Islet precursor cell (in vitro differentiated cells): ENCODE results near the gene ZNF205.
"Not testable (repeated sequence)": the region's sequence is repeated elsewhere in the genome, so short reads cannot be mapped to it uniquely, and the experiment has no call there.

Source experiments
- DNase-seq: peaks from one replicate; pipeline ENCODE4 v3.0.0-alpha.2; 2018

The ZNF205 gene

DNA sequence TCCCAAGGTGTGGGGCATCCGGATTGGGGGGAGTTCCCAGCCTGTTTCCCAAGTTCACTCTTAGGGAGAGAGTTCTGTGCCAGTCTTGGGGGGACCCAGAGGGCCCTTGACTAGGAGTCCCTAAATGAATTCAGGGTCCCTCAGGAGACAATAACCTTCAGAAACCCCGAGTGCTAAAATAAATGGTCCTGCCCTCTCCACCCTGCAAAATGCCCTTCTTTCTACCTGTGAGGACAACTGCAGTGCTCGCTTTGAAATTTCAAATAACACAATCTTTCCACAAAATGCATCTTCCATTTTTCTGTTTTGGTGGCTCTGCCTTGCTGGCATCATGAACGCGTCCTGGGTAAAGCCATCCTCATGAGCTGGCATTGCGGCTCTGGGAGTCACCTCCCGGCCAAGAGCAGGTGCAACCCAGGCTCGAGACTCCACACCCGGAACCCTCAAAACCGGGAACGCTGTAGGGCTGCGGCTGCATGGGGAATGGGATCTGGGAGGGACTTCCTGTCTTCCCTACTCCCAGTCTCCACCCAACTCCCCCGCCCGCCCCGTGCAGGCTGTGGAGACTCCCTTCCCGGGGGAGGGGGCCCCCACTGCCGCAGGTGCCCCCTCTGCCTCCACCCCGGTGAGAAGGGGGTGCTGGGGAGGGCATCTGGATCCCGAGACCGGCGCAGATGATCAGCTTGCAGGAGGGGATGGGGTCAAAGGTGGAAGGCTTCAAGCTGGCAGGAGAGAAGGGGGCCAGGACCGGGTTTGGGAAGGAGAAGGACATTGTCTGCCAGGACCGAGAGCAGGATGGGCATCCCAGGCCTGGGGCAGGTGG is at the start of gene ZNF205:
ZNF205 (plus strand) TSS at position 529 of the 823 bp plus-strand sequence. CDS start 845 bp downstream, outside the sequence.
- DNase-seq, result peak; percentile 88

DNA sequence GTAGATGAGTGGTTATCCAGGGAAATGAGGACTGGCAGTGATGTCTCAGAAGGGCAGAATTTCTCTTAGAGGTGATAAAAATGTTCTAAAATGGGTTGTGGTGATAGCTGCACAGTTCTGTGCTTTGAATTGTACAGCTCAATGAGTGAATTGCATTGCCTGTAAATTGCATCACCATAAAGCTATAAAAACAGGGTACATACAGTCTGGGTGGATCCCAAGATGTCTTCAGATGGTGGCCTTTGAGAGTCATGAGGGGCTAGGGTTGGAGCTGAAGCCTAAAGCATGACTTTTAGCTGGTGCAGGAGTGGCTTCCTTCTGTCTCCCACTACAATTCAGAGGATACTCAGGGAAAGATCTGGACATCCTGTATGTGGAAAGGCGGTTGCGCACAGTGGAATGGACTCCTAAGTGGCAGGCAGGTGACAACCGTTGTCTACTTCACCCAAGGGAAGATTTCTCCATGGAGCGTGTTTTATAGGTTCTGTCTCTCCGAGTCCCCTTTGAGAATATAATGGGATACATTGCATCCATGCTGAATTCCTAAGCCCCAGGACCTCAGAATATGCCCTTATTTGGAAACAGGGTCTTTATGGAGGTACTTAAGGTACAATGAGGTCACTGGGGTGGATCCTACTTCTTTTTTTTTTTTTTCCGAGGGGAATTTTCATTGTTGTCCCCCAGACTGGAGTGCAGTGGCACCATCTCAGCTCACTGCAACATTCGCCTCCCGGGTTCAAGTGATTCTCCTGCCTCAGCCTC is 48.6 kb upstream of the ZNF205 start:
- DNase-seq, result no peak

DNA sequence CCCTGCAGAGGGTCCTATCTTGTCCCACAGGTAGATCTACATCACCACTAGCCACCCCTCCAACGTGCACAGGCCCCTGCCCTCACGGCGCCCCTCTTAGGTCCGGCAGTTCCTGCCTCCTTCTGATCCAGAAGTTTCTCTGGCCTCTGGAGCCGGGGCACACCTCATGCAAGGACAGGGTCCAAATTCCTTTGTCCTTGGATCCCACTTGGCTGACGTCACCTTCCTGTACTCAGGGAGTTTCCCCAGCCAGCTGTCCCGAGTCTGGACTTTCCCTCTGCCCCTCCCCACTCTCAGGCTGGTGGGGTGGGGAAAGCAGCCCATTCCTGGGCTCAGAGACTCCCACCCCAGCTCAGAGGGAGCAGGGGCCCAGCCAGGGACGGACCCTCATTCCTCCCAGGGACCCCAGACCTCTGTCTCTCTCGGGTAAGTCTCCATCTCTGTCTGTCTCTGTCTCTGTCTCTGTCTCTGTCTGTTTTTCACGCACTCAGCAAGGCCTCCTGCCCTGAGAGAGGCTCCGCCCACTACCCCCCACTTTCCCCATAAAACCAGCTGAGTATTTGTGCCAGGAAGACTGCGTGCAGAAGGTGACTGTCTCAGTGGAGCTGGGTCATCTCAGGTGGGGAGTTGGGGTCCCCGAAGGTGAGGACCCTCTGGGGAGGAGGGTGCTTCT is 47.2 kb upstream of the ZNF205 start, which contains the start of gene IL32:
IL32 (plus strand) TSS at position 572 of the 673 bp plus-strand sequence. CDS start 172 bp downstream, outside the sequence.
- DNase-seq, result no peak

- DNase-seq, result no peak
Observed at GRCh38 chr16:3065742-3066439, 46.5 kb upstream of the ZNF205 start.

DNA sequence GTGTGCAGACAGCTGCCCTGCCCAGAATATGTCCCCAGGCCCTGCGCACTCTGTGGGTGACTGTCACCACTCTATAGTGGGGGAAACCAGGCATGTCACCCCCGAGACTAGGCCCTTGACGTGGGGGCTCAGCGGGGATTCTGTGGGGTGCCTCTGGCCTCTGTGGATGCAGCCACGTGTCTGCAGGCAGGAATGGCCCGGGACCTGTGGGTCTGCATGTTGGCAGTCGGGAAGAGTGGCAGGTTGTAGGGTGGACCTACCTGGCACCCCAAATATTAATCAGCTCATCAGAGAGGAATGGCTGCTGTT is 46.0 kb upstream of the ZNF205 start:
- DNase-seq, result no peak

- no peak for DNase-seq
Observed at GRCh38 chr16:3068487-3068886, 43.9 kb upstream of the ZNF205 start.

- DNase-seq, result not testable (repeated sequence)
Observed at GRCh38 chr16:3069146-3069545, 43.2 kb upstream of the ZNF205 start.

DNA sequence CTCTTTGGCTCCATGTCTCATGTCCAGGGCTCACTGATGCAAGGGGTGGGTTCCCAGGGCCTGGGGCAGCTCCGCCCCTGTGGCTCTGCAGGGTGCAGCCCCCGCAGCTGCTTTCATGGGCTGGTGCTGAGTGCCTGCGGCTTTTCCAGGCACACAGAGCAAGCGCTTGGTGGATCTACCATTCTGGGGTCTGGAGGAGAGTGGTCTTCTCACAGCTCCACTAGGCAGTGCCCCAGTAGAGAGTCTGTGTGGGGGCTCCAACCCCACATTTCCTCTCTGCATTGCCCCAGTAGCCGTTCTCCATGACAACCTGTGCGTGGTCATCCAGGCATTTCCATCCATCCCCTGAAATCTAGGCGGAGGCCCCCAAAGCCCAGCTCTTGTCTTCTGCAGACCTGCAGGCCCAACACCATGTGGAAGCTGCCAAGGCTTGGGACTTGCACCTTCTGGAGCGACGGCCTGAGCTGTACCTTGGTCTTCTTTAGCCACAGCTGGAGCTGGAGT is 41.7 kb upstream of the ZNF205 start:
- no peak for DNase-seq

DNA sequence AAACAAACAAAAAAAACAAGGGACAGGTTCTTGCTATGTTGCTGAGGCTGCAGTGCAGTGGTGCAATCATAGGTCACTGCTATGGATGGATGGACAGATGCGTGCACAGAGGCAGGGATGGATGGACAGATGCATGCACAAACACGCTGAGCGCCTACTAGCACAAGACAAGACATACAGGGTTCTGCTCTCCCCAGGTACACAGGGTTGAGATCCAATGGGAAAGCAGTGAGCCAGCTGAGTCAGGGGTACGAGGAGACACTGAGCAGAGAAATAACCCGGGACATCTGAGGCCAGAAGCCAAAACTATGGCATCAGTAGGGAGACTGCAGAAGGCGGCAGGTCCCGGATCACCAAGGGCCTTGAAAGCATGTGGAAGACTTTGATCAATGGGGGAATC is 40.7 kb upstream of the ZNF205 start:
- no peak for DNase-seq

- not testable (repeated sequence) for DNase-seq
Observed at GRCh38 chr16:3072148-3072547, 40.2 kb upstream of the ZNF205 start.

- DNase-seq, result not testable (repeated sequence)
Observed at GRCh38 chr16:3072576-3073263, 39.7 kb upstream of the ZNF205 start.

- no peak for DNase-seq
Observed at GRCh38 chr16:3073448-3073847, 38.9 kb upstream of the ZNF205 start.

GRCh38 chr16:3074860-3075522 is 37.4 kb upstream of the ZNF205 start:
- DNase-seq, result no peak

GRCh38 chr16:3075523-3075915 is 36.9 kb upstream of the ZNF205 start:
- no peak for DNase-seq

DNA sequence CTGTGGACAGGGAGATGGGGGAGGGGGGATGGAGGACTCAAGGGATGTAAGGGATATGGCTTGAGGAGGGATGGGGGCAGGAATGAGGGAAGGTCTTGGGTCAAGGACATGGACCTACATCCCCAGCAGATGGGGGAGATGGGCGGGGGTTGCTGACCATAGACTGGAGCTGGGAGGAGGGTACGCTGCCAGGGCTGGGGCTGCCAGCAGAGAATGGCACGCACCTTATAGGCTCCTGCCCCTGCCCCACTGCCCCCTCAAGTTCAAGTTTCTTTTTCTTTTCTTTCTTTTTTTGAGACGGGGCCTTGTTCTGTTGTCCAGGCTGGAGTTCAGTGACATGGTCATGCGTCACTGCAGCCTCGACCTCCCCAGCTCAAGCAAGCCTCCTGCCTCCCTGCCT is 36.4 kb upstream of the ZNF205 start:
- not testable (repeated sequence) for DNase-seq

DNA sequence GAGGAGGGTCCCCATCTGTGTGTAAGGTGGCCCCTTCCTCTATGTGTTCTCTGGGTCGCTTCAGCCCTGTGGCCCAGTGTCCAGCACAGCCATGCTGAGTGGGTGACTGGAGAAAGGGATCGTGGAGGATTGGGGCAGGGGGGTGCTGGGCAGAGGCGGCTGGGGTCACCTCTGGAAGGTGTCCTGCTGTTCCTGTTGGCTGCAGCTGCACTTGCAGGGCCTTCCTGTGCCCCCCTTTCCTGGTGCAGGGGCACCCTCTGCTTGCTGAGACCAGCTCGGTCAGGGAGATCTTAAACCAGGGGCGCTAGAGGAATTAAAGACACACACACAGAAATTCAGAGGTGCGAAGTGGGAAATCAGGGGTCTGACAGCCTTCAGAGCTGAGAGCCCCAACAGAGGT is 35.8 kb upstream of the ZNF205 start:
- no peak for DNase-seq

DNA sequence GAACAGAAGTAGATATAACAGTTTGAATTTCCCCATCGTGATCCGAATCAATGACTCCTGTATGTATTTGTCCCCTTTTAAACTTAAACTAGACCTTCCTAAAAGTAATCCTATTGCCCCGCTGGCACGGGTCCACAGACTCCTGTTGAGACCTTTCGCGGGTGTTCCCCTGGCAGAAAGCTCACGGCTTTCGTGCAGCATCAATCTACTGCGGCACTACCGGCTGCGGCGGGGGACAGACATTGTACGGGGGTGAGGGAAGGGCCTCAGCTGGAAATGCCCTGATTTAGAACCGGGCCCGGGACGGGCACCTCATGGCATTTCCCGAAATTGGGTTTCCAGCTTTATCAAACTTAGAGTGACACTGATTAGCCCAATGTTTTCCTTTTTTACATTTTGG is 32.4 kb upstream of the ZNF205 start:
- no peak for DNase-seq

DNA sequence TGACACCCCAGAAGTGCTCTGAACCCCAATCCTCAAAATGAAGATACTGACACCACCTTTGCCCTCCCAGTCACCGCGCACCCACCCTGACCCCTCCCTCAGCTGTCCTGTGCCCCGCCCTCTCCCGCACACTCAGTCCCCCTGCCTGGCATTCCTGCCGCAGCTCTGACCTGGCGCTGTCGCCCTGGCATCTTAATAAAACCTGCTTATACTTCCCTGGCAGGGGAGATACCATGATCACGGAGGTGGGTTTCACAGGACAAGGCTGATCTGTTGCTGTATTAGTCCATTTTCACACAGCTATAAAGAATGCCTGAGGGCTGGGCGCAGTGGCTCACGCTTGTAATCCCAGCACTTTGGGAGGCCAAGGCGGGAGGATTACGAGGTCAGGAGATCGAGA is 30.4 kb upstream of the ZNF205 start:
- DNase-seq, result not testable (repeated sequence)

DNA sequence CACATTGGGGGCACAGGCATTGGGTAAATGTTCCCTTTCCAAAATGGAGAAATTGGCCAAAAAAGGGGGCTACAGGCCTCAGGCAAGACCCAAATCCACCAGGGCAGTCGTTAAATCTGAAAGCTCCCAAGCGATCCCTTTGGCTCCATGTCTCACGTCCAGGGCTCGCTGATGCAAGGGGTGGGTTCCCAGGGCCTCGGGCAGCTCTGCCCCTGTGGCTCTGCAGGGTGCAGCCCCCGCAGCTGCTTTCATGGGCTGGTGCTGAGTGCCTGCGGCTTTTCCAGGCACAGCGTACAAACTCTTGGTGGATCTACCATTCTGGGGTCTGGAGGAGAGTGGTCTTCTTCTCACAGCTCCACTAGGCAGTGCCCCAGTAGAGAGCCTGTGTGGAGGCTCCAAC is 29.0 kb upstream of the ZNF205 start:
- DNase-seq, result not testable (repeated sequence)

DNA sequence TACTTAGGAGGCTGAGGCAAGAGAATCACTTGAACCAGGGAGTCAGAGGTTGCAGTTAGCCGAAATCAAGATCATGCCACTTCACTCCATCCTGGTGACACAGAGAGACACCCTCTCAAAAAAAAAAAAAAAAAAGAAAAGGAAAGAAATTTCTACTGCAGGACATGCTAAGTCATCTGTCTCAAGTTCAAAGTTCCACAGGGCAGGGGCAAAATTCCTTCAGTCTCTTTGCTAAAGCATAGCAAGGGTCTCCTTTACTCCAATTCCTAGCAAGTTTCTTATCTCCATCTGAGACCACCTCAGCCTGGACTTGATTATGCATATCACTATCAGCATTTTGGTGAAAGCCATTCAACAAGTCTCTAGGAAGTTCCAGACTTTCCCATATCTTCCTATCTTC is 27.9 kb upstream of the ZNF205 start:
- no peak for DNase-seq

DNA sequence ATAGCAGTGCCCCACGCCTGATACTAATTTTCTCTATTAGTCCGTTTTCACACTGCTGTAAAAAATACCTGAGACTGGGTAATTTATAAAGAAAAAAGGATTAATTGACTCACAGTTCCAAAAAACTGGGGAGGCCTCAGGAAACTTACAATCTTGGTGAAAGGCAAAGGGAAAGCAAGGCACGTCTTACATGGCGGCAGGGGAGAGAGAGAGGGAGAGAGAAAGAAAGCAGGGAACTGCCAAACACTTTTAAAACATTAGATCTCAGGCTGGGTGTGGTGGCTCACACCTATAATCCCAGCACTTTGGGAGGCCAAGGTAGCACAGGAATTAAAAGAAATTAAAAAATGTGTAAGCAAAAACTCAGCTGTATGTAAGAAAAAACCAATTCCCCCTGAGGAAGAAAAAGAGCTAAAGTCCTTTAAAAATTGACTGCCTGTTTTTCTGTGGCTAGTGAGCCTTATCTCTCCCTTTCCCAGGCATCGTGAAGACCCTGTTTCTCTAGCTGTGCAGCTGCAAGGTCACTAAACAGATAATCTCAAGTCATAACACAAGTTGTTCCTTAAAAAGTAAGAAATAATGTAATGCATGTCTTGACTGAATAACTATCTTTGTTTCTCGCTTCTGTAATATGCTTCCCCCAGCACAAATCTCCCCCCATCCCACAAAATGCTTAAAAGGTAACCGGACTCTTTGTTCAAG is 27.3 kb upstream of the ZNF205 start:
- no peak for DNase-seq
